Retinal pigment epithelial cell (primary cell): ENCODE data around the gene STAMBPL1.

Experiments used
- DNase-seq: peaks from one replicate; pipeline ENCODE4 v3.0.0-alpha.2; 2010; ENCODE audit warnings: low read depth
- H3K4me3 ChIP-seq: 2 replicates; pipeline ENCODE4 v1.5.1; 2011; ENCODE audit warnings: mild to moderate bottlenecking, low read length, control low read depth, moderate library complexity
- CTCF ChIP-seq: conservative IDR thresholded peaks from 2 replicates; pipeline ENCODE4 v1.5.1; 2011; ENCODE audit warnings: low read depth, low read length, control low read depth, inconsistent platforms

STAMBPL1 gene

DNA sequence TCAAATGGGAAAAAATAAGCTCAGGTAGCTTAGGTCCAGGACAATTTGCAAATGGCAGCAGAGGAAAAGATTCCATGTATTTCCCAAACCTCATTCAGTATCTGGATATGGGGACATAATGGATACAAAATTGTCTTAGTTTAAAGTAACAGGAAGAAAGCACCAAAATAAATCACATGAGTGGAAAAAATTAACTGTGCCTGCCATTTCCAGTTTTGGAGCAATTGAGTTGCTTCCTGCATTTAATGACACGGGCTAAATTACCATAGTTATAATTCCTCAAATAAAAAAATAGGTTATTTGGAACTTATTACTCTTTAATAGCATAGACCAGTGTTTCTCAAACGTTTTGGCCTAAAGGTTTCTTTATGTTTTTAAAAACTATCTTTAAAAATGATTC, 6.3 kb upstream of the STAMBPL1 start:
- DNase-seq = no peak
- H3K4me3 ChIP-seq = no peak overlapping the region
- no peak for TF ChIP-seq CTCF

DNA sequence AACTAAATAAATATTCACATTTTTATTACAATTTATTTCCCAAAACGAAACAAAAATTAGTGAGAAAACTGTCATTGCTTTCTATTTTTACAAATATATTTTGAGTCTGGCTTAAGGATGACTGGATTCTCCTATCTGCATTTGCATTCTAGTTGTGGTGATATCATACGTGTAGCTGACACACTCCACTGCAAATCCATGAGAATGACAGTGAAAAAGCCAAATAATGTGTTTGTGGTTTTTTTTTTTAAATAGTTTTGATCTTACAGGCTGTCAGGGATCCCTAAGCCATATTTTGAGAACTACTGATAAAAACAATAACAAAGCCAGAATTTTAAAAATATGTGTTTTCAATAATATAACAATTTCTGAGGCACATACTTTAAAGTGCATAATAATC, 5.8 kb upstream of the STAMBPL1 start:
- TF ChIP-seq CTCF = no peak
- H3K4me3 ChIP-seq = no peak overlapping the region
- DNase-seq = no peak

GRCh38 chr10:88875081-88875480, 5.0 kb upstream of the STAMBPL1 start:
- no peak for DNase-seq

GRCh38 chr10:88877298-88877697, 2.7 kb upstream of the STAMBPL1 start:
- DNase-seq = no peak
- TF ChIP-seq CTCF = no peak
- no peak overlapping the region for H3K4me3 ChIP-seq

More at GRCh38 chr10:88875081-88875480, 5.0 kb upstream of the STAMBPL1 start:
- TF ChIP-seq CTCF = no peak
- no peak overlapping the region for H3K4me3 ChIP-seq

GRCh38 chr10:88880282-88881076, 434 bp downstream of the STAMBPL1 start:
- H3K4me3 ChIP-seq = peak overlapping the region; percentile 82
- TF ChIP-seq CTCF = peak; percentile 34
- peak; percentile 28 for DNase-seq

- DNase-seq = no peak
- peak overlapping the region; percentile 82 for H3K4me3 ChIP-seq
- TF ChIP-seq CTCF = no peak
Measured at GRCh38 chr10:88881320-88881719, 1.3 kb downstream of the STAMBPL1 start.
